Measurements from ENCODE around the gene DCAF12.

- TF ChIP-seq SP1 (CRISPR knock-in tag; conservative IDR thresholded peaks at IDR 0.05): no peak
- TF ChIP-seq CTCF (IDR thresholded peaks at IDR 0.05): no peak
- no peak for TF ChIP-seq ZNF512 (CRISPR knock-in tag; IDR thresholded peaks at IDR 0.05; ENCODE audit: borderline replicate concordance)
- TF ChIP-seq CBFB (CRISPR knock-in tag; IDR thresholded peaks at IDR 0.05; ENCODE audit: low read depth): no peak
- TF ChIP-seq ZNF219 (CRISPR knock-in tag; IDR thresholded peaks at IDR 0.05; ENCODE audit: borderline replicate concordance): no peak
- no peak for TF ChIP-seq FOXP1 (CRISPR knock-in tag; IDR thresholded peaks at IDR 0.05; ENCODE audit: borderline replicate concordance)
- no peak for TF ChIP-seq E2F4 (CRISPR knock-in tag; IDR thresholded peaks at IDR 0.05; ENCODE audit: borderline replicate concordance, low read depth)
- no peak for TF ChIP-seq ESRRA (CRISPR knock-in tag; IDR thresholded peaks at IDR 0.05; ENCODE audit: borderline replicate concordance)
- TF ChIP-seq ATF6 (CRISPR knock-in tag; IDR thresholded peaks at IDR 0.05): no peak
- no peak for TF ChIP-seq ZBTB43 (CRISPR knock-in tag; IDR thresholded peaks at IDR 0.05)
Observed at GRCh38 chr9:34059954-34060353, 66.5 kb downstream of the DCAF12 start.

Data from WTC11 (cell line).